KMS-11 (cell line): ENCODE measurements around the gene PCNX3.

Experiments
- H2AFZ ChIP-seq: fragments of 200-600 bp; sonication (generic); 2 replicates; pipeline ENCODE4 v1.6.1; 2016; ENCODE audit warnings: antibody characterized with exemption, mixed run types, low read depth
- H3K27ac ChIP-seq: fragments of 200-600 bp; sonication (generic); 2 replicates; pipeline ENCODE4 v1.6.1; 2016; ENCODE audit warnings: mild to moderate bottlenecking, mixed run types
- H3K27me3 ChIP-seq: fragments of 200-600 bp; sonication (generic); 2 replicates; pipeline ENCODE4 v1.6.1; 2017; ENCODE audit warnings: mild to moderate bottlenecking, low read depth, mixed run types, moderate library complexity; ENCODE audit not compliant: insufficient read depth
- H3K36me3 ChIP-seq: fragments of 200-600 bp; sonication (generic); 2 replicates; pipeline ENCODE4 v1.6.1; 2017; ENCODE audit warnings: mild to moderate bottlenecking, mixed run types; ENCODE audit not compliant: insufficient read depth
- H3K4me1 ChIP-seq: fragments of 200-600 bp; sonication (generic); 2 replicates; pipeline ENCODE4 v1.6.1; 2016; ENCODE audit warnings: mild to moderate bottlenecking, low read depth, mixed run types; ENCODE audit not compliant: poor library complexity, severe bottlenecking
- H3K4me2 ChIP-seq: fragments of 200-600 bp; sonication (generic); 2 replicates; pipeline ENCODE4 v1.7.0; 2016; ENCODE audit warnings: mild to moderate bottlenecking, mixed run types
- H3K4me3 ChIP-seq: fragments of 200-600 bp; sonication (generic); IDR thresholded peaks from 2 replicates; pipeline ENCODE4 v1.6.1; 2017; ENCODE audit warnings: low read depth, low read length, mixed read lengths; ENCODE audit not compliant: insufficient read depth
- H3K79me2 ChIP-seq: fragments of 200-600 bp; sonication (generic); 2 replicates; pipeline ENCODE4 v1.6.1; 2016; ENCODE audit warnings: low read depth, mixed run types; ENCODE audit not compliant: insufficient read depth
- H3K9ac ChIP-seq: fragments of 200-600 bp; sonication (generic); 2 replicates; pipeline ENCODE4 v1.6.1; 2016; ENCODE audit warnings: mild to moderate bottlenecking, mixed run types
- H4K20me1 ChIP-seq: fragments of 200-600 bp; sonication (generic); 2 replicates; pipeline ENCODE4 v1.6.1; 2016; ENCODE audit warnings: mild to moderate bottlenecking, mixed run types; ENCODE audit not compliant: insufficient read depth
- CTCF ChIP-seq: fragments of 200-600 bp; sonication (generic); conservative IDR thresholded peaks from 2 replicates; pipeline ENCODE4 v1.6.1; 2017; ENCODE audit warnings: low read depth, mild to moderate bottlenecking, antibody characterized with exemption, low read length, moderate library complexity, mixed read lengths

The PCNX3 gene

GRCh38 chr11:65646958-65647701 is 31.6 kb downstream of the PCNX3 start:
- Histone ChIP-seq H3K27me3 (no peaks in the 10 kb centered on the region), H3K36me3 (no peaks in the 10 kb centered on the region), H2AFZ (no peak overlapping the region), H3K27ac (no peak overlapping the region), H3K9ac (no peak overlapping the region), H3K4me2 (no peak overlapping the region), H4K20me1 (no peaks in the 10 kb centered on the region), H3K4me1 (peaks cover 19% of the 10 kb centered on the region), H3K79me2 (no peaks in the 10 kb centered on the region), H3K4me3 (no peak overlapping the region)
- no peak for TF ChIP-seq CTCF

- no peaks in the 10 kb centered on the region for H3K79me2 ChIP-seq
- H3K4me1 ChIP-seq = peaks cover 22% of the 10 kb centered on the region
- H4K20me1 ChIP-seq = no peaks in the 10 kb centered on the region
- H3K36me3 ChIP-seq = no peaks in the 10 kb centered on the region
- H3K4me3 ChIP-seq = no peak overlapping the region
- H3K4me2 ChIP-seq = no peak overlapping the region
- H3K9ac ChIP-seq = no peak overlapping the region
- H2AFZ ChIP-seq = no peak overlapping the region
- TF ChIP-seq CTCF = no peak
- H3K27me3 ChIP-seq = no peaks in the 10 kb centered on the region
- no peak overlapping the region for H3K27ac ChIP-seq
Measured at GRCh38 chr11:65648997-65649493, 33.5 kb downstream of the PCNX3 start.

- H2AFZ ChIP-seq = no peak overlapping the region
- no peak overlapping the region for H3K4me2 ChIP-seq
- H3K4me3 ChIP-seq = no peak overlapping the region
- no peak for TF ChIP-seq CTCF
- H3K27me3 ChIP-seq = no peaks in the 10 kb centered on the region
- H3K4me1 ChIP-seq = peaks cover 19% of the 10 kb centered on the region
- H3K27ac ChIP-seq = no peak overlapping the region
- no peaks in the 10 kb centered on the region for H3K79me2 ChIP-seq
- H3K9ac ChIP-seq = no peak overlapping the region
- H3K36me3 ChIP-seq = no peaks in the 10 kb centered on the region
- H4K20me1 ChIP-seq = no peaks in the 10 kb centered on the region
Measured at GRCh38 chr11:65649656-65650546, 34.3 kb downstream of the PCNX3 start.

GRCh38 chr11:65650547-65651338 is 35.2 kb downstream of the PCNX3 start:
- Histone ChIP-seq H3K27ac (no peak overlapping the region), H3K27me3 (no peaks in the 10 kb centered on the region), H3K4me2 (no peak overlapping the region), H3K79me2 (no peaks in the 10 kb centered on the region), H2AFZ (no peak overlapping the region), H3K9ac (no peak overlapping the region), H3K4me3 (no peak overlapping the region), H4K20me1 (no peaks in the 10 kb centered on the region), H3K36me3 (no peaks in the 10 kb centered on the region), H3K4me1 (peaks cover 19% of the 10 kb centered on the region)
- no peak for TF ChIP-seq CTCF
